GM18502 (cell line): ENCODE measurements around the gene AMDHD2.

Source experiments
- ATAC-seq: cut with Tn5 transposase; IDR thresholded peaks from one replicate; pipeline ENCODE4 v1.9.1; 2021; ENCODE audit warnings: mild to moderate bottlenecking; ENCODE audit not compliant: unreplicated experiment, poor library complexity

AMDHD2 gene

DNA sequence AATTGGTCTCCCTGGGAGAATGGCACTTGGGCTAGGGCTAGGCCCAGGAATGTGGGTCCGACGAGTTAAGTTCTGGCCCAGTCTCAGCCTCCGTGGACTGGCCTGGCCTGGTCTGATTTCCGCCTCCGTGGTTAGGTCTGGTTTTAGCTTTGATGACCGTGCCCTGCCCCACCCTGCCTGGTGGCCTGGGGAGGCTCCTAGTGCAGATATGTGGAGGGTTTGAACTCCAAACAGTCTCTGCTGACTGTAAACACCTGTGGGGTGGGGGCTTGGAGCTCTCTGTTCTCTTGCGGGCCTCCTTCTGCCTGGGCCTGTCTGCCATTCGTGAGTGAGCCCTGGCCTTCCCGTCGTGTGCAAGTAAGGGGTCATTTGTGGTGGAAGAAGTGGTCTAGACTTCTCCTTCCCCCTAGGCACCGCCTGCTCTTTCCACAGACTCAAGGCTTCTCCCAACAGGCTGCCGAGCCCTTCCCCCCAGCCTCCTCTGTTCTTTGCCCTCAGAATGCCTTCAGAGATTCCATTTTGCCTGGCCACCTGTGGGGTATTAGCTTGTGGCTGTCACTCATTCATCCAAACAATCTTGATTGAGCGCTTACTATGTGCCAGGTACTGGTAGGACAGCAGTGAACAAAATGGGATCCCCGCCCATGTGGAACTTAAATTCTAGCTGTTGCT lies 4.9 kb upstream of the AMDHD2 start:
- no peak for ATAC-seq

DNA sequence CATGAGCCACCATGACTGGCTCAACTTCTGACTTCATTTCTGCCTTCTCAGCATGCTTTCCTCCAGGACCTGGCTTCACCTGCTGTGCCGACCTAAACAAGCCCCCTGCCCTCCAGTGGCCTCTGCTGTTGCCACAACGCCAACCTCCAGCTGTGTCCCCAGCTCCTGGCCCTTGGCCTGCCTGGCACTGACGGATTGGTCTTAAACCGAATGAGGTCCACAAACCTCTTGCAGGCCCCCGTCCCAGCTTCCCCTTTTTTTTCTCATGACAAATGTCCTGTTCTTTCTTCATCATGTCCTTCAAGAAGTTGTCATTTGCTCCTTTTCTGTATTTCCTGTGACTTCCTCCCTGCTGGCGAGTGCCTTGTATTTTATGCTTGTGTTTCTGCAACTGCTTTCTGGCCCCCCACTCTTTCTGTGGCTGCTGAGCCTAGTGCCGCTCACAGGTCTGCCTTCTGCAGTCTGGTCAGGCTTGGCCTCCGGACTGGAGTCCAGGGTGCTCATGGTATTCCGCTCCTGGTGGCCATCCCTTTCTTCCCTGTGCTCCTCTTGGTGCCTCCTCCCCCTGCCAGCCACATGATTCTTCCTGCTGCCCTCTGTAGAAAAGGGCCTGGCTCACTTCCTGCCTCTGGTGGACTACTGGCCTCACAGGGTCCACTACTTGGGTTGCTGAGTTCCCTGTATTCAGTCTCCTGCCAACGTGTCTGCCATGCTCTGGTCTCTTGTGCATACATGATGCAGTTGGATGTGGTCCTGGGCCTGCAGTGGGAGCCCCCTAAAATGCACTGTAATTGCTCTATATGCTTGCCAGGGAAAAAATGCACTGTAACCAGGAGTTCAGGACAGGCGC lies 3.6 kb upstream of the AMDHD2 start:
- no peak for ATAC-seq

DNA sequence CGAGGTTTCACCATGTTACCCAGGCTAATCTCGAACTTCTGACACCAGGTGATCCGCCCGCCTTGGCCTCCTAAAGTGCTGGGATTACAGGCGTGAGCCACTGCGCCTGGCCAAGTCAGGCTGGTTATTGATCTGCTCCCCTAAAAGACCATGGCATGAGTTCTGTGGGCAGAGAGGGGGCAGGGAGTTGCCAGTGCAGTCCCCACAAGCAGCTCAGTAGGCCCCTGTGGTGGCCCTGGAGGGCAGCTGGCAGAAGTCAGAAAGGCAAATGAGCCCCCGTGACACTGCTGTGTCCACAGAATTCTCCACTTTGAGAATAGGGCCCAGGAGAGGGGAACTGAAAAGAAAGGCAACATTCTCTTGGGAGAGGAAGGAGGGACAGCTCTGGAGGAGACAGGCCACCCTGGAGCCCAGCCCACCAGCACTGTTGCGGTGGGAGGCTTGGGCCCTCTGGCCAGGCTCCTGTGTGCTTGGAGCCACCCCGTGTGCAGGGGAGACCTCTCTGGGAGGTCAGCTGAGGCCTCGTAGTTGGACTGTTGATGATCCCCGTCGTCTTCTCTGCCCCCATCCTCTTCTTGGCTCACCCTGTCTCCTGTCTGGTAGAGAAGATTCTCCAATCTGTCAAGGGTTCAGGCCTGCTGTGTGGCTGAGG lies 2.1 kb upstream of the AMDHD2 start:
- no peak for ATAC-seq

DNA sequence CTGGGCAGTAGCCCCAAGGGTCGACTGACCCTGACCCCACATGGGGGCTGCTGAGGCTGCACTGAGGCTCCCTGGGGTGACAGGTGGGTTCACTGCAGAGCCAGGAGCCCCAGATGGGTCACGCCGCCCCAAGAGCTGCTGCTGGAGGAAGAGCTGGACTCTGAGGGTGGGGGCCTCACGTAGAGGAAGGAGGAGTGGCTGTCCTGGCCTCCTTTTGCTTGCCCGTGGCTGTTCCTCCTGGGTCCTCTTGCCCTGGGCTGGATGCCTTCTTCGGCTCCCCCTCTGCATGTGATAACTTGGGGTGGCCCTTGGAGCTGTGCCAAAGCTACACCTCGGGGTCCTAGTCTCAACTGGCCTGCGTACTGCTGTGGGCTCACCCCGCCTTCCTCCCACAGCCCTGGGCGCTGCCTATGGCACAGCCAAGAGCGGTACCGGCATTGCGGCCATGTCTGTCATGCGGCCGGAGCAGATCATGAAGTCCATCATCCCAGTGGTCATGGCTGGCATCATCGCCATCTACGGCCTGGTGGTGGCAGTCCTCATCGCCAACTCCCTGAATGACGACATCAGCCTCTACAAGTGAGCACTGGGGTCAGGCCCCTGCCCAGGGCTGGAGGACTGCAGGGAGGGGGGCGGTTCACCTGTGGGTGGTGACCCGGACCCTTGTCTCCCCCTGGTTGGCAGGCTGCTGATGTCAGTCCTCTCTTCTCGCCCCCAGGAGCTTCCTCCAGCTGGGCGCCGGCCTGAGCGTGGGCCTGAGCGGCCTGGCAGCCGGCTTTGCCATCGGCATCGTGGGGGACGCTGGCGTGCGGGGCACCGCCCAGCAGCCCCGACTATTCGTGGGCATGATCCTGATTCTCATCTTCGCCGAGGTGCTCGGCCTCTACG lies 1.1 kb upstream of the AMDHD2 start:
- ATAC-seq, result no peak

DNA sequence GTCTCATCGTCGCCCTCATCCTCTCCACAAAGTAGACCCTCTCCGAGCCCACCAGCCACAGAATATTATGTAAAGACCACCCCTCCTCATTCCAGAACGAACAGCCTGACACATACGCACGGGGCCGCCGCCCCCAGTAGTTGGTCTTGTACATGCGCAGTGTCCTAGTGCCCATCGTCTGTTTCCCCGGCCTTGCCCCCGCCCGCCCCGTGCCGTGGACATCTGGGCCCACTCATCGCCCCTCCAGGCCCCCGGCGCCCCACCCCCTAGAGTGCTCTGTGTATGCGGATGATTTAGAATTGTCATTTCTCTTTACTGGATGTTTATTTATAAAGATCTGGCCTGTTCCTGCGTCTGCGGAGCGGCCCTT lies 475 bp upstream of the AMDHD2 start:
- no peak for ATAC-seq

DNA sequence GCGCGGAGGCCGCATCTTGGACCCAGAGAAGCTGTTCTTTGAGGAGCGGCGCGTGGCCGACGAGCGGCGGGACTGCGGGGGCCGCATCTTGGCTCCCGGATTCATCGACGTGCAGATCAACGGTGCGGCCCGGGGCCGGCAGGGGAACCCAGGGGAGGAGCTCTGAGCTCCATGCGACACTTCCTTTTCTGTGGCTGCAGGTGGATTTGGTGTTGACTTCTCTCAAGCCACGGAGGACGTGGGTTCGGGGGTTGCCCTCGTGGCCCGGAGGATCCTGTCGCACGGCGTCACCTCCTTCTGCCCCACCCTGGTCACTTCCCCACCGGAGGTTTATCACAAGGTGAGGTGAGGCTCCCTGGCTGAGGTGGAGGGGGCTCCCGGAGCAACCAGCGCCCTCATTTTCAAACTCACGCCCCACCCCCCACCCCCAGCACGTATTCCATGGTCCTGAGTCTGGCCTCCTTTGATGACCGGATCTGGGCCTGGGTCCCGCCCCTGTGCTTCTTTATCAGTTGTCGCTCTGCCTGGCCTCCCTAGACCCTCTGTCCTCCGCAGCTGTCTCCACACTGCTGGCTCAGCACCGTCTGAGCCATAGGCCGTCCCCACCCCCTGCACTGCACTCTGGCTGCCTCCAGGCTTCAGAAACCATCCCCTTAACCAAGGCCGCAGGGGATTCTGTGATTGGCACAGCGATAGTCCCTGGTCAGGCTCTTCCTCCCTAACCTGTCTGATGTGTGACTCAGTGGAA lies 787 bp downstream of the AMDHD2 start:
- ATAC-seq, result peak; percentile 19

DNA sequence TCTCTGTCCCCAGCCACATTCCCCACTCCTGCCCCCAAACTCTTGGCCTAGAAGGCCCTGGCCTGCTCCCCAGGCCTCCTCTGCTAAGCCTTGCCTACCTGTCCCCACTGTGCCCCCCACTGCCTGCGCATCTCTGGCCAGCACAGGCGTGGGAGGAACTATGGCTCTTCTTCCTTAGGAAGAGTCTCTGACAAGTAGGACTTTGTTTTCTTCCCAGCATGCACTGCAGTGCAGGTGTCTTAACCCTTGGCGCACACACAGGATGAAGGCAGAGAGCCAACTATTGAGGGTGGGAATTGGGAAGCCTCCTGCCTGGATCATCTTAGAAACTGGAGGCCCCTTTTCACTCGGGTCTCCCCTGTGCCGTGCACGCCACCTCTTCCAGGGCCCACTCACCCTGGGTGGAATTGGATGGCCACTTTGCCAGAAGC lies 3.6 kb downstream of the AMDHD2 start:
- no peak for ATAC-seq

DNA sequence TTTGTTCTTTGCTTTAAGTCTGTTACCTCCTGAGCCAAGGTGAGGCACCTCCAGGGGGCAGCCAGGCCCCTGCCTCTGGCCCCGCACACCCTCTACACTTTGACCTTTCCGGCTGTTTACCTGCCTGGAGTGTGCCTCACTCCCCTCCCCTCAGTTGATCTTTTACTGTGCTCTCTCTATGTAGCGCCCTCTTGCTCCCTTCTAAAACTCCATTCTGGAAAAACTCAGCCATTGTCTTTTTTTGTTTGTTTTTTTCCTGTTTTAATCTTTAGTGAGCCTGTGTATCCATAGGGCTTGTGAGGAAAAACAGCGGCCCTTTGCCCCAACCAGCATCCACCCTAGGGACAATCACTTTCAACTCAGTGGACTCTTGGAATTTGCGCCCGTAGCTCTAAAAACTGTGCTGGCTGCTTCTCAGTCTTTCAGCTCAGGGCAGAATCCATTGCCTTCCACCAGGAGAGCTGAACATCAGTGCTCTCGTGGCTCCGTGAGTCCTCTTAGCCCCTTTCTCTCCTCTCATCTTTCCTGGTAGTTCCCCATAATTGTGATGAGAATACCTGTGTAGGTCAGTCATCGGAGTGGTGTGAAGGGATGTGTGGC lies 4.3 kb downstream of the AMDHD2 start:
- no peak for ATAC-seq

DNA sequence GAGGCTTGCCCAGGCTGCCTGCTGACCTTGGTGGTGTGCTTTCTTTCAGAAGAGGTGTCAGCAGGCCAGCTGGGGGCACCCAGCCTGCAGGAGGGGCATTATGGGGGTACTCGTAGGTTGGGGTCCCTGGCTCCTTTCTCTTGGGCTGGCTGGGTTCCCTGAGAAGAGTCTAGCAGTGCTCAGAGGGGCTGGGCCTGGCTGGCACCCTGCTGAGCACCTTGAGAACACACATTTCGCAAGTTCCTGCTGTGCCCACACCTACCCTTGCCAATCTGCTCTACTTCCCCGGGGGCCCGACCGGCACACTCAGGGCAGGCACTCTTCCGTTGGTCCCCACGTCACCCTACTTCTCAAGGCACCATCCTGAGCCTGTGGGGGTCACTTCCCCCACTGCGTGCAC lies 6.0 kb downstream of the AMDHD2 start:
- ATAC-seq, result no peak

DNA sequence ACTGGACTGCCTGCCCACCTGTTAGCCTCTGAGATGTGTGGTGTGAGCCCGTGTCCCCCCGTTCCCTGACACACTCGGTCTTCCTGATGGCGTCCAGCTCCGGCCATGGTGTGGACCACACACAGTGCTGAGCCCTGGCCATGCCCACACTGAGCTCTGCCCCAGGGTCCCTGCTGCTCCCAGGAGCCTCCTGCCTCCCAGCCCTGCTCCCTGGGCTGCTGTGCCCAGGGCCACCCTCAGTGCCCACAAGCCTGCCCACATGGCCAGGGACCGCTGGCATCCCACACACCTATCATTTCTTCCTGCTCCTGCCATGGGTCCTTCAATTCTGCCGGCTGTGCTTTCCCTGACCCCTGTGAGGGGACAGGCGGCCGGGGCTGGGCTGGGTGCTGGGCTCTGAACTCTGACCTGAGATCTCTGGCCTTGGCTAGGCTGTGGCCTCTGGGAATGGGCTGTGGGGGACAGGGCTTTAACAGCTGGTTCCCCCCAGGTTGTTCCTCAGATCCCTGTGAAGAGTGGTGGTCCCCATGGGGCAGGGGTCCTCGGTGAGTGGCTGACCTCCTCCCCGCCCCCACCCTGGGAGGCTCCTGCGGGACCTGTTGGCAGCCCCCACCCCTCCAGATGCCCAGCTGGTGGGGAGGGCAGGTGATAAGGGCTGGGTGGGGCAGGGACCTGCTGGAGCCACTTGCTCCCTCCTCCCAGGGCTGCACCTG lies 7.1 kb downstream of the AMDHD2 start:
- ATAC-seq, result no peak

DNA sequence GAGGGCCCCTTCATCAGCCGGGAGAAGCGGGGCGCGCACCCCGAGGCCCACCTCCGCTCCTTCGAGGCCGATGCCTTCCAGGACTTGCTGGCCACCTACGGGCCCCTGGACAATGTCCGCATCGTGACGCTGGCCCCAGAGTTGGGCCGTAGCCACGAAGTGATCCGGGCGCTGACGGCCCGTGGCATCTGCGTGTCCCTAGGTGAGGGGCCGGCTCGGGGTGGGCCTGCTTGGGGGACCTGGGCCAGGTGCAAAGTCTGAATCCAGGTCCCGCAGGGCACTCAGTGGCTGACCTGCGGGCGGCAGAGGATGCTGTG lies 7.6 kb downstream of the AMDHD2 start:
- no peak for ATAC-seq

DNA sequence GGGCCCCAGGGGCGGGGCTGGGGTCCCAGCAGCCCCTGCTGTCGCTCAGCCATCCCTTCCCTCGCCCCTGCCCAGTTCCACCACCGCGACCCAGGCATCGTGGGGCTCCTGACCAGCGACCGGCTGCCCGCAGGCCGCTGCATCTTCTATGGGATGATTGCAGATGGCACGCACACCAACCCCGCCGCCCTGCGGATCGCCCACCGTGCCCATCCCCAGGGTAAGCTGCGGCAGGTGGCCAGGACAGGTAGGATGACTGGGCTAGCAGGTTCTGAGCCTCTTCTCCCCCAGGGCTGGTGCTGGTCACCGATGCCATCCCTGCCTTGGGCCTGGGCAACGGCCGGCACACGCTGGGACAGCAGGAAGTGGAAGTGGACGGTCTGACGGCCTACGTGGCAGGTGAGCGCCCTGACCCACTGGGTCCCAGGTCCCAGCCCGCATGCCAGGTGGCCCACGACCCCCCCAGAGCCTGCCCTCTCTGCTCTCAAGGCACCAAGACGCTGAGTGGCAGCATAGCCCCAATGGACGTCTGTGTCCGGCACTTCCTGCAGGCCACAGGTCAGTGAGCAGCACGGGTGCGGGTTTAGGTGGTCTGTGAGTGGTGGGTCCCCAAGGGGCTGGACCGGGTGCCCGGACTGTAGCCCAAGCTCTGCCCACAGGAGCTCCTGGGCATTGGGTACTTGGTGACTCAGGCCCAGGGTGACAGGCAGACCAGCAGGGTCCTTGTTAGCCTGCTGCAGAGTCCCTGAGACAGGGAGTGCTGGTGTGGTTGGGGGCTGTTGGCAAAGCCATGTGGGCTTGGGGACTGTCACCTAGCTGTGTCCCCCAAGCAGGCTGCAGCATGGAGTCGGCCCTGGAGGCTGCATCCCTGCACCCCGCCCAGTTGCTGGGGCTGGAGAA lies 8.2 kb downstream of the AMDHD2 start:
- ATAC-seq, result no peak

DNA sequence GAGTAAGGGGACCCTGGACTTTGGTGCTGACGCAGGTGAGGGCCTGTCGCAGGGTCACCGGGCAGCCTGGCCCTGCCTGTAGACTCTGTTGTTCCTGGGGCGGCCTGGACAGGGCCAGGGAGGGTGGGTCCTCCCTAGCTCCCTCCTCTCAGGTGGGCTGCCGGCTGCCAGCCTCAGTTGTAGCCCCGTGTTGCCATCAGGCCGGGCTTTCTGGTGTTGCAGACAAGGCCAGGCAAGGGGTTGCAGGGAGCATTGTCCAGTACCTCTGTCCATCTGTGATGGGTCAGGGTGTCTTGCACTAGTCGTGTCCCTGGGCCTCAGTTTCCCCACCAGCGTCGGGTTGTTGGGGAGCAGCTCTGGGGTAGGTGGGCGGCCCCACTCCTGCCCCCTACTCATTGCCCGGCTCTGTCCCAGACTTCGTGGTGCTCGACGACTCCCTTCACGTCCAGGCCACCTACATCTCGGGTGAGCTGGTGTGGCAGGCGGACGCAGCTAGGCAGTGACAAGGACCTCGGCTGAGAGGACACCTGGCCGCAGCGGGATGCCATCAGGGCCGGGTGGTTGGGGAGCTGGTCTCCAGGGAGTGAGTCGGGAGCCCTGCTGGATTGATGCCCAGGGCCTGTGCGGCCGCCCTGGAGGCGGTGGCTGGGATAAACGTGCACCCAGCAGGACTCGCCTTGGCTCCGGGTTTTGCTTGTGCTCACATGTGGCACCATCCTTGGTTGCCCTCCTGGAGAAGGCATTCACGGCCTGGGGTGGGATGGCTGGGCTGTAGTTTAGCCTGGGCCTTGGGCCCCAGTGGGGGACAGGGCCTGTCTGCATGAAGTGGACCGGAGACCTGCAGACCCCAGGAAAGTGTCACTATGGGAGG lies 9.1 kb downstream of the AMDHD2 start:
- no peak for ATAC-seq

DNA sequence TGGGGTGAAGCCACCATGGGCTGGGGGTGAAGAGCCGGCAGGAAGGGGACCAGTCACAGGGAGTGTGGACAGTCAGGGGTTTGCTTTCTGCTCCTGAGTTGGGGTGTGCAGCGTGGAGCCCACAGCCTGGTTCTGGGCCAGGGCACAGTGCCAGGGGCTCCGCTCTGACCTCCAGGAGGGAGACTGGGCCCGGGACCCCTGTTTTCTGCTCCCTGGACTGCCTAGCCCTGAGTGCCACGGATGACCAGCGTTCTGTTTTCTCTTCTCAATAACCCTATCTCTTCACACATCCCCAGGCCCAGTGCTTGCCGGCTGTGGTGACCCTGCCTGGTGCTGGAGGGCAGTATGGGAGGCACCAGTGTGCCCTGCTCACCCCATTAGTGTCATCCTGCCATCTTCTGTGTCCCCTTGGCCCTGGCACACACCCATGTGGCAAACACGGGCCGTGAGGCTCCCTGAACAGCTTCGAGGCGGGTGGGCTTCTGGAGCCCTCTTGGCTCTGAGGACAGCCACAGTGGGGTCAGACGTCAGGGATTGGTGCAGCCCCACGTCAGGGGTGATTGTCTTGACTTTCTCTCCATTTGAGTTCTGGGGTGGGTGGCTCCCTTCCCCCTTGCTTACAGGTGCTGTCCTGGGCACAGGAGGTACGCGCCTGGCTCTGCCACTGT lies 9.9 kb downstream of the AMDHD2 start:
- no peak for ATAC-seq

DNA sequence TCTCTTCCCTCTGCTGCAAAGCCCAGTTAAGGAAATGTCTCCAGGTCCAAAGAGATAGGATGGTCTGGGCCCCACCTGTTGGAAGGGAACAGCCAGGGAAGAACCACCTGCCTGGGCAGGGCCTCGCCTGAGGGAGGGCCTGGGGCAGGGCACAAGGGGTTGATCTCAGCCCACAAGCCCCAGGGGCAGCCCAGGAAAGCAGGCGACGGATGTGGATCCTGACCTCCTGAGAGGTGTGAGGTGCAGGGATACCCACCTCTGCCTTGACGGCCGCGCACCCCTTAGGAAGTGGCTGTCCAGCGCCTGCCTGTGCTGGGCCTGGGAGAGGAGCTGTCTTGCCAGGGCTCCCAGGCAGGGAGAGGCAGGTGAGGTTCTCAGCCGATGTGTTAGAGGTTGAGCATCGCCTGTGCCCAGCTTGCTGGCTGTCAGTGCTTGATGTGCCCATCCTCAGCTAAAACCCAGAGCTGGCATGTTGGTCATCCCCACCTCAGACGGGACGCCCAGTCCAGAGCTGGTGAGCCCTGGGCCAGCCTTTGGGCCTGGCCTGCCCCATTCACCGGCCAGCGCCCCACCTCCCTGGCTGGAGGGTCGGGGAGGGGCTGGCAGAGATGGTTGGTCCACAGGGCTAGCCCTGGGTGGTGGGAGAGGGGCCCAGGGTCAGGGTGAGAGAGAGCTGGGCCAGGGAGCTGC lies 10.6 kb downstream of the AMDHD2 start:
- no peak for ATAC-seq

DNA sequence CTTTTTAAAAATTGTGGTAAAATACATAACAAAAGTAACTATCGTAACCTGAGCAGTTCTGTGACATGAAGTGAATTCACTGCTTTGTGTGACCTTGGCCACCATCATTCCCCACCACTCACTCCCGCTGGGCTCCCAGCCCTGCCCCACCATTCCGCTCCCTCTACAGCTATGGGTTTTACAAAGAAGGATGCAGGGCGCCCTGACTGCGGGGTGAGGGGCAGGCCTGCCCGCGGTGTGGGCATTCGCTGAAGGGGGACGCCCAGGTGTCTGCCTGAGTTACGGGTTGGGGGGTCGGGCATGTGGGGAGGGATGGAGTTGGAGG lies 11.2 kb downstream of the AMDHD2 start, which contains the start of gene CEMP1:
Gene CEMP1, minus strand, starts transcription at position 38 of the 325 bp plus-strand sequence. CDS start 335 bp downstream, outside the sequence.
- no peak for ATAC-seq
